Gastroesophageal sphincter (tissue), 4 donors: ENCODE measurements around the gene GRIK3. TPM values are rescaled to one million over a fixed set of nuclear protein-coding genes. Genes with fewer than 3 reads are reported as not detected.

Source experiments
- ATAC-seq: fragments of 150-250 bp; one replicate; pipeline ENCODE4 v1.9.1; 2016; ENCODE audit warnings: mild to moderate bottlenecking, moderate library complexity
- H3K27ac ChIP-seq, 4 donors: fragments of 200-600 bp; sonication (generic) in 3 of 4; 1 replicate in 3 of 4; 2 replicates in 1 of 4; pipeline ENCODE4 v1.5.1; 2016 to 2019
- H3K27me3 ChIP-seq: fragments of 200-600 bp; sonication (generic); one replicate; pipeline ENCODE4 v1.5.1; 2019
- H3K36me3 ChIP-seq, 2 donors: fragments of 200-600 bp; sonication (generic); one replicate each; pipeline ENCODE4 v1.5.1; 2019; ENCODE audit warnings: control low read depth in 1 of 2
- H3K4me1 ChIP-seq, 3 donors: fragments of 200-600 bp; sonication (generic); 1 replicate in 2 of 3; 2 replicates in 1 of 3; pipeline ENCODE4 v1.5.1; 2016 to 2019; ENCODE audit warnings: control low read depth in 2 of 3
- H3K4me3 ChIP-seq, 2 donors: fragments of 200-600 bp; sonication (generic); one replicate each; pipeline ENCODE4 v1.5.1; 2019; ENCODE audit warnings: mild to moderate bottlenecking in 1 of 2, moderate library complexity in 1 of 2
- H3K9me3 ChIP-seq, 3 donors: fragments of 200-600 bp; sonication (generic); one replicate each; pipeline ENCODE4 v1.5.1; 2017 to 2019; ENCODE audit warnings: control low read depth in 2 of 3
- EP300 ChIP-seq: sonication (generic); formaldehyde crosslinking; IDR thresholded peaks from one replicate; pipeline ENCODE4 v1.6.1; 2017; ENCODE audit warnings: antibody characterized with exemption, mild to moderate bottlenecking
- POLR2A ChIP-seq, 2 donors: fragments of 450-650 bp; IDR thresholded peaks; one replicate each; pipeline ENCODE4 v1.6.1; 2017; ENCODE audit warnings: antibody characterized with exemption in 2 of 2, mild to moderate bottlenecking in 2 of 2, moderate library complexity in 1 of 2
- POLR2AphosphoS5 ChIP-seq: sonication (generic); formaldehyde crosslinking; IDR thresholded peaks from one replicate; pipeline ENCODE4 v1.6.1; 2017; ENCODE audit warnings: antibody characterized with exemption
- WGBS, 2 donors: methylation state at CpG; one replicate each; pipeline ENCODE4 v1.1.5; 2018; ENCODE audit warnings: low coverage in 1 of 2; 5-methylcytosine and 5-hydroxymethylcytosine counted together
- total RNA-seq, 4 donors: library from RNA; depleted of rRNA; stranded (reverse); fragments of >200 nt; gene quantifications; one replicate each; pipeline ENCODE4 v1.1.0, GENCODE V29; 2016
- TF ChIP-seq, protein P1 (sequence below), 4 experiments: fragments of 200-600 bp in 2 of 4; fragments of 450-650 bp in 2 of 4; sonication (generic) in 1 of 4; IDR thresholded peaks; one replicate each; pipeline ENCODE4 v1.5.1; 2017 to 2019; ENCODE audit warnings: antibody characterized with exemption in 4 of 4, mild to moderate bottlenecking in 2 of 4, moderate library complexity in 2 of 4

The GRIK3 gene
- total RNA-seq, 4 donors from 2014 or later = 3.1 to 7.8 (median 5.0) TPM

DNA sequence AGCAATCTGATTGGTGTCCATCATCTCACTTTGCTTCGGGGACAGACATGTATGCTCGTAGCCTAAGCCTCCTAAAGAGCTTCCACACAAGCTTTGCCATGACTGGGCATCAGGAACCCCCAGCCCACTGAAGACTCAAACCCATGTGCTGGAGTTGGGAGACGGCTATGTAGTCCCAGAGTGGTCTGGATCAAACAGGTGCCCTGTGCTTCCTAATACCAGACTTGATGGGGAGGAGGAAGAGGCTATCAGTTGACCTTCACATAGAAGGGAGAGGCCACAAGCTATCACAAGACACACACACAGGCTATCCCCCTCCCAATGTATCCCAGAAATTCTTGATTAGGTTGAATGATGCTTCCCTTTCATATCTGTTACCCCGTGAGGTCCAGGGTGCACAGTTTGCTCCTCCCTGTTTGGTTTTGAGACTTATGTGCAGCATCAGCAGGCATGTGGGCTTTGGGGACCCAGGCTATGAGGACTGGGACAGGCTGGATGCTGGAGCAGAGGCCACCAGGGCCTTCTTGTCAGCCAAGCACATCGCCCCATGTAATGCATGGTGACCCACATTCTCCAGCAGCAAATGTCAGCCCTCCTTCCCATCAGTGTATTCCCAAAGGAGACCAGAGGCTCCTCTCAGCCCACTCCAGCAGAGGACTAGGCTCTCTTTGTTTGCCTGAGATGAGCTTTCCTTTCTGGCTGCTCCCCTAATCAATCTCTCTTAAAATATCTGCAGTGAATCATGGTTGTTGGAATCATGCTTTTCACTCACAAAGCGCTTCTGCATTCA is 159.8 kb downstream of the GRIK3 start:
- H3K4me1 ChIP-seq = no peaks in the 10 kb centered on the region
- no peak overlapping the region for H3K27ac ChIP-seq
- H3K36me3 ChIP-seq = no peaks in the 10 kb centered on the region
- H3K4me3 ChIP-seq = no peak overlapping the region
- no peaks in the 10 kb centered on the region for H3K9me3 ChIP-seq
- no peak for ATAC-seq
- peaks cover 47% of the 10 kb centered on the region for H3K27me3 ChIP-seq
- no peak for TF ChIP-seq POLR2AphosphoS5
- TF ChIP-seq EP300 = no peak
- no peak for TF ChIP-seq POLR2A (IDR thresholded peaks at IDR 0.05)
- TF ChIP-seq, protein P1, sequence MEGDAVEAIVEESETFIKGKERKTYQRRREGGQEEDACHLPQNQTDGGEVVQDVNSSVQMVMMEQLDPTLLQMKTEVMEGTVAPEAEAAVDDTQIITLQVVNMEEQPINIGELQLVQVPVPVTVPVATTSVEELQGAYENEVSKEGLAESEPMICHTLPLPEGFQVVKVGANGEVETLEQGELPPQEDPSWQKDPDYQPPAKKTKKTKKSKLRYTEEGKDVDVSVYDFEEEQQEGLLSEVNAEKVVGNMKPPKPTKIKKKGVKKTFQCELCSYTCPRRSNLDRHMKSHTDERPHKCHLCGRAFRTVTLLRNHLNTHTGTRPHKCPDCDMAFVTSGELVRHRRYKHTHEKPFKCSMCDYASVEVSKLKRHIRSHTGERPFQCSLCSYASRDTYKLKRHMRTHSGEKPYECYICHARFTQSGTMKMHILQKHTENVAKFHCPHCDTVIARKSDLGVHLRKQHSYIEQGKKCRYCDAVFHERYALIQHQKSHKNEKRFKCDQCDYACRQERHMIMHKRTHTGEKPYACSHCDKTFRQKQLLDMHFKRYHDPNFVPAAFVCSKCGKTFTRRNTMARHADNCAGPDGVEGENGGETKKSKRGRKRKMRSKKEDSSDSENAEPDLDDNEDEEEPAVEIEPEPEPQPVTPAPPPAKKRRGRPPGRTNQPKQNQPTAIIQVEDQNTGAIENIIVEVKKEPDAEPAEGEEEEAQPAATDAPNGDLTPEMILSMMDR (IDR thresholded peaks at IDR 0.05) = no peak
- WGBS, 2 donors = 70 to 79% methylated on average over 3 to 4 of the region's 6 CpGs

GRCh38 chr1:36872858-36873257 is 161.5 kb downstream of the GRIK3 start:
- Histone ChIP-seq H3K36me3 (no peaks in the 10 kb centered on the region), H3K27me3 (peaks cover 54% of the 10 kb centered on the region), H3K9me3 (no peaks in the 10 kb centered on the region), H3K4me1 (no peaks in the 10 kb centered on the region), H3K4me3 (no peak overlapping the region), H3K27ac (no peak overlapping the region)
- TF ChIP-seq EP300 (no peak), POLR2AphosphoS5 (no peak), POLR2A (IDR thresholded peaks at IDR 0.05) (no peak)
- TF ChIP-seq, protein P1 (IDR thresholded peaks at IDR 0.05) = no peak
- ATAC-seq = no peak
- 32 to 51% methylated on average over 3 of the region's 3 CpGs for WGBS, 2 donors

DNA sequence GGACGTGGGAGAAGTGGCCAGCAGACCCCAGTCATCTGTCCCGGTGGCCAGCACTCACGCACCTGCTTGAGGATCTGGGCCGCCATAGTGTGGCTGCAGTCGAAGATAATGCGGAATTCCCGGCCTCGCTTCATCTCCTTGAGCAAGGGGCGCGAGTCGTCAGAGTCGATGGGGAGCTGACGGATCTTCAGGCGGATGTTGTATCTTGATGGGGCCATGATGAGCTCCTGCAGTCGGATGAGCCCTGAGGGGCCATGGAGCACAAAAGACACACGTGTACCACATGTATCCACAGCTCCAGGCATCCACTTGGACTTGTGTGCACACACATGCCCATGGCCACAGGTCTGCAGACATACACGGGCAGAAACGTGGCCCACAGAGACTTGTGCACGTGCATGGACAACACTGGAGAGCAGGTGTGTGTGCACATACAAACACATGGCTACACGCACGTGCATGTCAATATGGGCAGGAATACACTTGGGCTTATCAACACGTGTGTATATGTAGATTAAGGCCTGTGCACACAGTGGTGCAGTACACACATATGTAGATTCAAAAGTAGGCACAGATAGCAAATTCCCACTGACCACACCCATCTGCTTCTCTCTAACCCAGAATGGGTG is 162.1 kb downstream of the GRIK3 start:
- Histone ChIP-seq H3K4me1 (no peaks in the 10 kb centered on the region), H3K27me3 (peaks cover 60% of the 10 kb centered on the region), H3K36me3 (no peaks in the 10 kb centered on the region), H3K9me3 (no peaks in the 10 kb centered on the region), H3K27ac (no peak overlapping the region), H3K4me3 (no peak overlapping the region)
- TF ChIP-seq, protein P1 (IDR thresholded peaks at IDR 0.05) = no peak
- TF ChIP-seq POLR2A (IDR thresholded peaks at IDR 0.05) (no peak), POLR2AphosphoS5 (no peak), EP300 (no peak)
- ATAC-seq = no peak
- WGBS, 2 donors = 80% methylated on average over 4 of the region's 22 CpGs; no CpG with 5 or more reads in 1 of the 2 donors

- TF ChIP-seq POLR2AphosphoS5 (no peak), EP300 (no peak), POLR2A (IDR thresholded peaks at IDR 0.05) (no peak)
- TF ChIP-seq, protein P1 (IDR thresholded peaks at IDR 0.05) = no peak
- no peak overlapping the region for H3K4me3 ChIP-seq
- peak; percentile 25 for ATAC-seq
- no peaks in the 10 kb centered on the region for H3K9me3 ChIP-seq
- H3K4me1 ChIP-seq = no peaks in the 10 kb centered on the region
- peak overlapping the region in 3 of 4 donors; percentile 19 to 54 (median 19) for H3K27ac ChIP-seq
- no peaks in the 10 kb centered on the region for H3K36me3 ChIP-seq
- H3K27me3 ChIP-seq = peaks cover 60% of the 10 kb centered on the region
- WGBS, 2 donors = 30 to 53% methylated on average over 2 to 8 of the region's 21 CpGs
Measured at GRCh38 chr1:36871146-36871971, 163.0 kb downstream of the GRIK3 start.
